Neural progenitor cell (in vitro differentiated cells): ENCODE data around the gene PARP4. TPM values are rescaled to one million over a fixed set of nuclear protein-coding genes. Genes with fewer than 3 reads are reported as not detected.
"Not testable (repeated sequence)": the region's sequence is repeated elsewhere in the genome, so short reads cannot be mapped to it uniquely, and the experiment has no call there.

Experiments
- DNase-seq: peaks from one replicate; pipeline ENCODE4 v3.0.0-alpha.2; 2016; ENCODE audit warnings: low spot score
- H2AFZ ChIP-seq: fragments of 200-600 bp; sonication (generic); replicated peaks from 2 replicates; pipeline ENCODE4 v1.6.1; 2016; ENCODE audit warnings: antibody characterized with exemption
- H3F3A ChIP-seq: fragments of 200-600 bp; sonication (generic); 2 replicates; pipeline ENCODE4 v1.6.1; 2016; ENCODE audit warnings: antibody characterized with exemption, low read depth
- H3K27ac ChIP-seq: fragments of 200-600 bp; sonication (generic); 2 replicates; pipeline ENCODE4 v1.5.1; 2016; ENCODE audit warnings: mild to moderate bottlenecking
- H3K27me3 ChIP-seq: fragments of 200-600 bp; sonication (generic); 2 replicates; pipeline ENCODE4 v1.6.1; 2016; ENCODE audit warnings: mild to moderate bottlenecking, moderate library complexity
- H3K36me3 ChIP-seq: fragments of 200-600 bp; sonication (generic); 2 replicates; pipeline ENCODE4 v1.5.1; 2016
- H3K4me1 ChIP-seq: fragments of 200-600 bp; sonication (generic); 2 replicates; pipeline ENCODE4 v1.6.1; 2016; ENCODE audit warnings: mixed run types
- H3K4me2 ChIP-seq: fragments of 200-600 bp; sonication (generic); 2 replicates; pipeline ENCODE4 v1.6.1; 2016
- H3K4me3 ChIP-seq: fragments of 200-600 bp; sonication (generic); 2 replicates; pipeline ENCODE4 v1.5.1; 2016
- H3K79me2 ChIP-seq: fragments of 200-600 bp; sonication (generic); 2 replicates; pipeline ENCODE4 v1.6.1; 2016; ENCODE audit warnings: low read depth
- H3K9ac ChIP-seq: fragments of 200-600 bp; sonication (generic); 2 replicates; pipeline ENCODE4 v1.6.1; 2016
- H3K9me3 ChIP-seq: fragments of 200-600 bp; sonication (generic); 2 replicates; pipeline ENCODE4 v1.5.1; 2016; ENCODE audit warnings: low read depth
- H4K20me1 ChIP-seq: fragments of 200-600 bp; sonication (generic); 2 replicates; pipeline ENCODE4 v1.6.1; 2016; ENCODE audit warnings: low read depth
- H3K27ac Mint-ChIP-seq: 3 replicates; pipeline ENCODE4 v1.8.0; 2021; ENCODE audit warnings: mixed read lengths
- H3K27me3 Mint-ChIP-seq: 2 replicates; pipeline ENCODE4 v1.8.0; 2022; ENCODE audit warnings: low read depth, mild to moderate bottlenecking, inconsistent platforms, moderate library complexity, mixed read lengths; ENCODE audit not compliant: insufficient read depth
- H3K36me3 Mint-ChIP-seq: 3 replicates; pipeline ENCODE4 v1.8.0; 2021; ENCODE audit warnings: mixed read lengths
- H3K4me1 Mint-ChIP-seq: 3 replicates; pipeline ENCODE4 v1.8.0; 2021; ENCODE audit warnings: mixed read lengths
- H3K4me3 Mint-ChIP-seq: 3 replicates; pipeline ENCODE4 v1.8.0; 2021; ENCODE audit warnings: mild to moderate bottlenecking, moderate library complexity, mixed read lengths
- H3K9me3 Mint-ChIP-seq: 3 replicates; pipeline ENCODE4 v1.8.0; 2020; ENCODE audit warnings: mixed read lengths
- CTCF ChIP-seq: fragments of 200-600 bp; sonication (generic); IDR thresholded peaks from 2 replicates; pipeline ENCODE4 v1.5.1; 2017; ENCODE audit warnings: antibody characterized with exemption, mild to moderate bottlenecking
- EZH2 ChIP-seq: fragments of 200-600 bp; sonication (generic); IDR thresholded peaks from 2 replicates; pipeline ENCODE4 v1.6.1; 2017; ENCODE audit warnings: antibody characterized with exemption, mild to moderate bottlenecking, moderate library complexity
- EZH2phosphoT487 ChIP-seq: fragments of 200-600 bp; sonication (generic); IDR thresholded peaks from 2 replicates; pipeline ENCODE4 v1.6.1; 2017; ENCODE audit warnings: antibody characterized with exemption
- total RNA-seq: library from RNA; depleted of rRNA; stranded (reverse); fragments of >200 nt; gene quantifications from 2 replicates; pipeline ENCODE4 v1.2.3, GENCODE V29; 2015; ENCODE audit warnings: low replicate concordance

Gene PARP4
- total RNA-seq, 1 donor from 2014 or later, result 44.6 TPM

GRCh38 chr13:24511019-24511815 lies 1.4 kb downstream of the PARP4 start:
- peak overlapping the region; percentile 83 for H3K4me2 ChIP-seq
- H3K36me3 ChIP-seq, result no peaks in the 10 kb centered on the region
- H3K27ac Mint-ChIP-seq, result peak overlapping the region; percentile 23
- H3K9me3 ChIP-seq, result no peaks in the 10 kb centered on the region
- peak overlapping the region; percentile 86 for H3K4me3 Mint-ChIP-seq
- H4K20me1 ChIP-seq, result no peaks in the 10 kb centered on the region
- peaks cover 6% of the 10 kb centered on the region for H3K9me3 Mint-ChIP-seq
- H3K27ac ChIP-seq, result no peak overlapping the region
- peak overlapping the region; percentile 94 for H2AFZ ChIP-seq
- no peaks in the 10 kb centered on the region for H3F3A ChIP-seq
- H3K36me3 Mint-ChIP-seq, result peaks cover 10% of the 10 kb centered on the region
- peaks cover 5% of the 10 kb centered on the region for H3K4me1 ChIP-seq
- H3K4me3 ChIP-seq, result peak overlapping the region; percentile 66
- peak; percentile 11 for DNase-seq
- H3K27me3 Mint-ChIP-seq, result no peaks in the 10 kb centered on the region
- no peaks in the 10 kb centered on the region for H3K27me3 ChIP-seq
- TF ChIP-seq EZH2 (no peak), EZH2phosphoT487 (no peak), CTCF (no peak)
- H3K9ac ChIP-seq, result no peak overlapping the region
- peaks cover 18% of the 10 kb centered on the region for H3K4me1 Mint-ChIP-seq
- peaks cover 45% of the 10 kb centered on the region for H3K79me2 ChIP-seq

GRCh38 chr13:24506698-24507335 lies 5.8 kb downstream of the PARP4 start:
- Histone ChIP-seq H3K36me3 (no peaks in the 10 kb centered on the region), H3K4me2 (no peak overlapping the region), H4K20me1 (no peaks in the 10 kb centered on the region), H3K9me3 (no peaks in the 10 kb centered on the region), H3K79me2 (peaks cover 40% of the 10 kb centered on the region), H3K27me3 (no peaks in the 10 kb centered on the region), H3K4me1 (peaks cover 5% of the 10 kb centered on the region), H3K27ac (no peak overlapping the region), H3K9ac (no peak overlapping the region), H3K4me3 (no peak overlapping the region), H3F3A (no peaks in the 10 kb centered on the region), H2AFZ (no peak overlapping the region)
- Mint-ChIP-seq H3K4me3 (no peak overlapping the region), H3K4me1 (peaks cover 22% of the 10 kb centered on the region), H3K9me3 (peaks cover 6% of the 10 kb centered on the region), H3K27me3 (no peaks in the 10 kb centered on the region), H3K27ac (no peak overlapping the region), H3K36me3 (peaks cover 14% of the 10 kb centered on the region)
- no peak for DNase-seq
- no peak for TF ChIP-seq EZH2phosphoT487

GRCh38 chr13:24506283-24506682 lies 6.3 kb downstream of the PARP4 start:
- not testable (repeated sequence) for H3K27me3 ChIP-seq, H3K9ac ChIP-seq, H2AFZ ChIP-seq, H3K4me1 ChIP-seq, H3K9me3 Mint-ChIP-seq, DNase-seq, H3K36me3 ChIP-seq, H3K4me3 Mint-ChIP-seq, H3K4me3 ChIP-seq, H3K9me3 ChIP-seq, H3K4me2 ChIP-seq, H3K27ac Mint-ChIP-seq, H3F3A ChIP-seq, H3K27ac ChIP-seq, H4K20me1 ChIP-seq, H3K27me3 Mint-ChIP-seq
- peaks cover 35% of the 10 kb centered on the region for H3K79me2 ChIP-seq
- peaks cover 14% of the 10 kb centered on the region for H3K36me3 Mint-ChIP-seq
- peaks cover 17% of the 10 kb centered on the region for H3K4me1 Mint-ChIP-seq

- Mint-ChIP-seq H3K4me1 (peaks cover 13% of the 10 kb centered on the region), H3K27ac (no peak overlapping the region), H3K9me3 (peaks cover 6% of the 10 kb centered on the region), H3K27me3 (no peaks in the 10 kb centered on the region), H3K4me3 (no peak overlapping the region), H3K36me3 (peaks cover 14% of the 10 kb centered on the region)
- DNase-seq, result no peak
- no peaks in the 10 kb centered on the region for H3F3A ChIP-seq
- H3K9me3 ChIP-seq, result no peaks in the 10 kb centered on the region
- H3K4me1 ChIP-seq, result no peaks in the 10 kb centered on the region
- no peak overlapping the region for H3K9ac ChIP-seq
- H4K20me1 ChIP-seq, result no peaks in the 10 kb centered on the region
- no peak overlapping the region for H3K4me3 ChIP-seq
- H3K36me3 ChIP-seq, result no peaks in the 10 kb centered on the region
- no peak for TF ChIP-seq EZH2
- TF ChIP-seq CTCF, result no peak
- no peak for TF ChIP-seq EZH2phosphoT487
- H3K79me2 ChIP-seq, result peaks cover 30% of the 10 kb centered on the region
- no peak overlapping the region for H3K4me2 ChIP-seq
- H3K27ac ChIP-seq, result no peak overlapping the region
- no peak overlapping the region for H2AFZ ChIP-seq
- no peaks in the 10 kb centered on the region for H3K27me3 ChIP-seq
Measured at GRCh38 chr13:24505756-24506155, 6.8 kb downstream of the PARP4 start.
